Measurements from ENCODE around the gene GIGYF2.

DNA sequence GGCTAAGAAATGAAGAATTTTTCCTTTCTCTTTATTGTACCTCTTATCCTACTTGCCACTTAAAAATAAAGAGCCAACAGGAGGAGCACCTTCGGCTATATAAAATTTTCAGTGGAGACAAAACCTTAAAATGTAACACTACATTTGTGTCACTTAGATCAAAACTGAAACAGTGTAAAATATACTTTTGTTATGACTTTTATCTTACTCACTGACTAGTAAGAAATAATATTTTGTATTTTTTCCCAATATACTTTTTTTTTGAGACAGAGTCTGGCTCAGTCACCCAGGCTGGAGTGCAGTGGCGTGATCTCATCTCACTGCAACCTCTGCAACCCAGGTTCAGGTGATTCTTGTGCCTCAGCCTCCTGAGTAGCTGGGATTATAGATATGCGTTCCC lies 50.9 kb downstream of the GIGYF2 start:
- TF ChIP-seq, protein P1, sequence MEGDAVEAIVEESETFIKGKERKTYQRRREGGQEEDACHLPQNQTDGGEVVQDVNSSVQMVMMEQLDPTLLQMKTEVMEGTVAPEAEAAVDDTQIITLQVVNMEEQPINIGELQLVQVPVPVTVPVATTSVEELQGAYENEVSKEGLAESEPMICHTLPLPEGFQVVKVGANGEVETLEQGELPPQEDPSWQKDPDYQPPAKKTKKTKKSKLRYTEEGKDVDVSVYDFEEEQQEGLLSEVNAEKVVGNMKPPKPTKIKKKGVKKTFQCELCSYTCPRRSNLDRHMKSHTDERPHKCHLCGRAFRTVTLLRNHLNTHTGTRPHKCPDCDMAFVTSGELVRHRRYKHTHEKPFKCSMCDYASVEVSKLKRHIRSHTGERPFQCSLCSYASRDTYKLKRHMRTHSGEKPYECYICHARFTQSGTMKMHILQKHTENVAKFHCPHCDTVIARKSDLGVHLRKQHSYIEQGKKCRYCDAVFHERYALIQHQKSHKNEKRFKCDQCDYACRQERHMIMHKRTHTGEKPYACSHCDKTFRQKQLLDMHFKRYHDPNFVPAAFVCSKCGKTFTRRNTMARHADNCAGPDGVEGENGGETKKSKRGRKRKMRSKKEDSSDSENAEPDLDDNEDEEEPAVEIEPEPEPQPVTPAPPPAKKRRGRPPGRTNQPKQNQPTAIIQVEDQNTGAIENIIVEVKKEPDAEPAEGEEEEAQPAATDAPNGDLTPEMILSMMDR (IDR thresholded peaks at IDR 0.05): no peak
- TF ChIP-seq POLR2AphosphoS5 (IDR thresholded peaks at IDR 0.05): no peak
- no peak for TF ChIP-seq POLR2A (IDR thresholded peaks at IDR 0.05)
- no peak for TF ChIP-seq EP300 (IDR thresholded peaks at IDR 0.05)
